Upper lobe of right lung (tissue), 1 donor: ENCODE measurements around the gene VTA1. TPM values are rescaled to one million over a fixed set of nuclear protein-coding genes. Genes with fewer than 3 reads are reported as not detected.

ENCODE experiments used
- ATAC-seq: fragments of 200-7000 bp; cut with Tn5 transposase; one replicate; pipeline ENCODE4 v1.9.1; 2020; ENCODE audit warnings: mild to moderate bottlenecking, moderate library complexity
- DNase-seq: peaks from one replicate; pipeline ENCODE4 v3.0.0-alpha.2; 2020
- H3K27ac ChIP-seq: fragments of 200-600 bp; one replicate; pipeline ENCODE4 v1.8.0; 2022
- H3K27me3 ChIP-seq: fragments of 200-600 bp; one replicate; pipeline ENCODE4 v1.8.0; 2022; ENCODE audit warnings: mild to moderate bottlenecking
- H3K36me3 ChIP-seq: fragments of 200-600 bp; one replicate; pipeline ENCODE4 v1.8.0; 2022
- H3K4me1 ChIP-seq: fragments of 200-600 bp; one replicate; pipeline ENCODE4 v1.8.0; 2022
- H3K4me3 ChIP-seq: fragments of 200-600 bp; one replicate; pipeline ENCODE4 v1.8.0; 2022; ENCODE audit warnings: mild to moderate bottlenecking
- H3K9me3 ChIP-seq: fragments of 200-600 bp; one replicate; pipeline ENCODE4 v1.8.0; 2022
- CTCF ChIP-seq: fragments of 200-600 bp; IDR thresholded peaks from one replicate; pipeline ENCODE4 v1.8.0; 2022; ENCODE audit warnings: antibody characterized with exemption
- intact Hi-C: fragments of 100-400 bp; cut with DNase I; formaldehyde crosslinking; loops from one replicate; pipeline ENCODE4 v1.11.0; 2022
- total RNA-seq: library from RNA; stranded (reverse); fragmentation: NEBNext Ultra II Directional; extraction: Animal tissue kit (Norgen Biotek cat#: 25700); gene quantifications from one replicate; pipeline ENCODE4 v1.2.1, GENCODE V29; 2021
- donor health status: DM: no; HTN: yes; CAD: no; lungs with severe emphysema.

The VTA1 gene
- total RNA-seq, 1 donor from 2014 or later, result 31.8 TPM

- no peaks in the 10 kb centered on the region for H3K4me1 ChIP-seq
- no peak for TF ChIP-seq CTCF
- no peaks in the 10 kb centered on the region for H3K27me3 ChIP-seq
- DNase-seq, result no peak
- peaks cover 29% of the 10 kb centered on the region for H3K36me3 ChIP-seq
- no peak overlapping the region for H3K4me3 ChIP-seq
- H3K9me3 ChIP-seq, result no peaks in the 10 kb centered on the region
- H3K27ac ChIP-seq, result no peak overlapping the region
- no peak for ATAC-seq
- intact Hi-C loops, result no loop called here
These were observed 48.9 kb downstream of the VTA1 start for GRCh38 chr6:142195862-142196541.

GRCh38 chr6:142200846-142201628 lies 54.0 kb downstream of the VTA1 start:
- no peak for ATAC-seq
- no peak for TF ChIP-seq CTCF
- no peaks in the 10 kb centered on the region for H3K9me3 ChIP-seq
- no peak overlapping the region for H3K4me3 ChIP-seq
- no peak for DNase-seq
- intact Hi-C loops, result no loop called here
- no peaks in the 10 kb centered on the region for H3K27me3 ChIP-seq
- peaks cover 51% of the 10 kb centered on the region for H3K36me3 ChIP-seq
- H3K27ac ChIP-seq, result no peak overlapping the region
- no peaks in the 10 kb centered on the region for H3K4me1 ChIP-seq

GRCh38 chr6:142207265-142207877 lies 60.3 kb downstream of the VTA1 start:
- no peaks in the 10 kb centered on the region for H3K4me1 ChIP-seq
- DNase-seq, result no peak
- H3K4me3 ChIP-seq, result no peak overlapping the region
- no peaks in the 10 kb centered on the region for H3K9me3 ChIP-seq
- H3K36me3 ChIP-seq, result peaks cover 27% of the 10 kb centered on the region
- intact Hi-C loops, result no loop called here
- H3K27ac ChIP-seq, result no peak overlapping the region
- H3K27me3 ChIP-seq, result no peaks in the 10 kb centered on the region
- TF ChIP-seq CTCF, result peak; percentile 73
- peak; percentile 94 for ATAC-seq

- H3K27ac ChIP-seq, result no peak overlapping the region
- no peaks in the 10 kb centered on the region for H3K27me3 ChIP-seq
- ATAC-seq (no peak), DNase-seq (no peak)
- H3K9me3 ChIP-seq, result no peaks in the 10 kb centered on the region
- no peak overlapping the region for H3K4me3 ChIP-seq
- intact Hi-C loops, result no loop called here
- no peaks in the 10 kb centered on the region for H3K4me1 ChIP-seq
- TF ChIP-seq CTCF, result no peak
- peaks cover 37% of the 10 kb centered on the region for H3K36me3 ChIP-seq
These were observed 63.5 kb downstream of the VTA1 start for GRCh38 chr6:142210606-142211005.

GRCh38 chr6:142213402-142213801 lies 66.3 kb downstream of the VTA1 start:
- ATAC-seq, result peak; percentile 36

More at GRCh38 chr6:142213402-142213801, 66.3 kb downstream of the VTA1 start:
- Histone ChIP-seq H3K4me3 (no peak overlapping the region), H3K9me3 (no peaks in the 10 kb centered on the region), H3K27ac (no peak overlapping the region), H3K27me3 (no peaks in the 10 kb centered on the region), H3K4me1 (no peaks in the 10 kb centered on the region), H3K36me3 (peaks cover 40% of the 10 kb centered on the region)
- DNase-seq, result no peak
- intact Hi-C loops, result no loop called here
- no peak for TF ChIP-seq CTCF
